SW480 (cell line): Measurements from ENCODE around the gene SH2D1A.
"Not testable (repeated sequence)": the region's sequence is repeated elsewhere in the genome, so short reads cannot be mapped to it uniquely, and the experiment has no call there.

Experiments used
- DNase-seq: peaks from one replicate; pipeline ENCODE4 v3.0.0-alpha.2; 2016; ENCODE audit warnings: low spot score

Gene SH2D1A

GRCh38 chrX:124346117-124346876, at the start of gene SH2D1A:
Gene SH2D1A (plus strand): TSS chrX:124346563. CDS start chrX:124346643, 80 bp downstream.
- no peak for DNase-seq

DNA sequence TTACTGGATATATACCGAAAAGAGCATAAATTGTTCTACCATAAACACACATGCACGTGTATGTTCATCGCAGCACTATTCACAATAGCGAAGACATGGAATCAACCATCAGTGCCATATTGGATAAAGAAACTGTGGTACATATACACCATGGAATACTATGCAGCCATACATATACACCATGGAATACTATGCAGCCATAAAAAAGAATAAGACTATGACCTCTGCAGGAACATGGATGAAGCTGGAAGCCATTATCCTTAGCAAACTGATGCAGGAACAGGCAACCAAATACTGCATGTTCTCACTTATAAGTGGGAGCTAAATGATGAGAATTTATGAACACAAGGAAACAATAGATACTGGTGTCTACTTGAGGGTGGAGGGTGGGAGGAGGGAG, 47.0 kb upstream of the SH2D1A start:
- DNase-seq: not testable (repeated sequence)

DNA sequence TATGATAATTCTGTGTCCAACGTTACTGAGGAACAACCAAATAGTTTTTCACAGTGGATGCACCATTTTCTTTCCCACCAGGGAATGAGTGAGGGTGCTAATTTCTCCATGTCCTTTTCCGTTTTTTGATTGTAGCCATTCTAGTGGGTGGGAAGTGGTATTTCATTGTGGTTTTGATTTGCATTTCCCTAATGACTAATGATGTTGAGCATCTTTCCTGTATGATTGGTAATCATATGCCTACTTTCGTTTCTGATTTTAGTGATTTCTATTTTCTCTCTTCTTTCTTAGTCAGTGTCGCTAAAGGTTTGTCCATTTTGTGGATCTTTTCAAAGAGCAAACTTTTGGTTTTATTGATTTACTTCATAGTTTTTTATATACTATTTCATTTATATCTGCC, 46.0 kb upstream of the SH2D1A start:
- no peak for DNase-seq

DNA sequence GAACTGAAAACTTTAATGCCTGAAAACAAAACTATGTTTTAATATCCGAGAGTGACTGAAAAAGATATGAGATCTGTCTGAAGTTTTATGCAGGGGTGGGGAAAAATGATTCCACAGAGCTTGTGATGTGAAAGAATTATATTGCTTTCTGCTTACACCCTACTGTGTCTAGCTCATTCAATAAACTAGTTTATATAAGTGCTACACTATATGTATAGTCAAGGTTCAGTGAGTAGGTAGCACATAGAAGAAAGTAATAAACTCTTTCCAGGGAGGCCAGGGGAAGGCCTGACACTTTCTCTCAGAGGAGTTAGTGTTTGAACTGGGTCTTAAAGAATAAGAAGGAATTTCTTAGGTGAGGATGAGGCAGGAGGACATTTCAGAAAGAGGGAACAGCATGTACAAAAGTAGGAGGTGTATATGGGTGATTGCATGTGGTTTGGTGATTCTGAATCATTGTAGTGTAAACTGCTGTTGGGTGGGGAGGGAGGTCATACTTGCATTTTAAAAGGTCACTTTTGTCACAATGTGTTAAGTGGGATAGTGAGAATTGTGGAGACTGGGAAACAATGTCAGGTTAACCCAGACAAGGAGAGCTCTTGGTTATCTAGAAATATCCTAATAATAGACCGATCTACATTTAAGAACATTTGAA, 39.0 kb upstream of the SH2D1A start:
- no peak for DNase-seq

GRCh38 chrX:124325732-124326131, 20.6 kb upstream of the SH2D1A start:
- DNase-seq: no peak

DNA sequence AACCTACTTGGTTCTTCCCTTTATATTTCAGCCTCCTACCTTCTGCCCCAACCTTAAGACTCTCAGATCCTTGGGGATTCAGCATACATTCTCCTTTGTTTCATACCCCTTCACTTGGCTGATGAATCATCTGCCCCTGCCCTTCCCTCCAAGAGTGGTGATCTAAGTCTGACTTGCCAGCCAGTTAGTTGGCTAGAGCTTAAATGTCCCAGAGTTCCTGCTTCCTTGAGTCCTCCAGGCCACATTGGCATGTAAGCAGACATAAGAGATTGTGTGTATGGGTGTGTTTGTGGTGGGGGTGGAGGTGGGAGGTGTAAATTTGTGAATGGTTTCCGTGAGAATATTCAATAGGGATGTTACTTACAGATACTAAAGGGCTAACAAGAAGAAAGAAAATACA, 17.6 kb upstream of the SH2D1A start:
- DNase-seq: peak; percentile 54

DNA sequence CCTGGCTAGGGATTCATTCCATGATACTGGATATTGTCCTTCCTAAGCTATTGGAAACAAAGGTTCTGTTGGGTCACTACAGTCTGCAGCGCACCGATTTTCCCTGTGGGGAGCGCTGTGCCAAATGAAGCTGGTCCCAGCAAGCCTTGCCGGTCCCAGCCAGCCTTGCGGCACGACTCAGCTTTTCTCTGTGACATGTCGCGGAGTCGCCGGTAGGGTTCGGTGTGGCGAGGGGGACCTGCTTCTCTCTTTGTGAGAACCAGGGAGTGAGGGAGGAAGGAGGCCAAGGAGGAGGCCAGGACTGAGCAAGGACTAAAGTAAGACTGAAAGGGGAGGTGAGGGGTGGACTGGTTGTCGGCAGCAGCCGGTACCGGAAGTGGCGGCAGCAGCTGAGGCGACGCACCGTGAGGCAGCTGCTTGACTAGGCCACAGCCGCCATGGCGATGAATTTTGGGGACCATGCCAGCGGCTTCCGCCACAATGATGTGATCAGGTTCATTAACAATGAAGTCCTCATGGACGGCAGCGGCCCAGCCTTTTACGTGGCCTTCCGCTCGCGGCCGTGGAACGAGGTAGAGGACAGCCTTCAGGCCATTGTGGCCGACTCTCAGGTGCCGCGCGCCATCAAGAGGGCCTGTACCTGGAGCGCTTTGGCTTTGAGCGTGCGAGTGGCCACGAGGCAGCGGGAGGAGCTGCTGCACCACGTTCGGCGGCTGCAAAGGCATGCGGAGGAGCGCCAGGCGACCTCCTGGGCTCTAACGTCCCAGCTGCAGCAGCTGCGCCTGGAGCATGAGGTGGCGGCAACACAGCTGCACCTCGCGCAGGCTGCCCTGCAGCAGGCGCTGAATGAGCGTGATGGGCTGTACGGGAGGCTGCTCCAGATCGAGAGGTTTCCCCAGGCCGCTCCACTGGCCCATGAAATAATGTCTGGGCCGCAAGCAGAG, 13.6 kb upstream of the SH2D1A start, which contains the start of gene TEX13D:
Gene TEX13D (plus strand): TSS at position 180 of the 944 bp plus-strand sequence. CDS start 258 bp downstream, at position 438.
- DNase-seq: no peak

DNA sequence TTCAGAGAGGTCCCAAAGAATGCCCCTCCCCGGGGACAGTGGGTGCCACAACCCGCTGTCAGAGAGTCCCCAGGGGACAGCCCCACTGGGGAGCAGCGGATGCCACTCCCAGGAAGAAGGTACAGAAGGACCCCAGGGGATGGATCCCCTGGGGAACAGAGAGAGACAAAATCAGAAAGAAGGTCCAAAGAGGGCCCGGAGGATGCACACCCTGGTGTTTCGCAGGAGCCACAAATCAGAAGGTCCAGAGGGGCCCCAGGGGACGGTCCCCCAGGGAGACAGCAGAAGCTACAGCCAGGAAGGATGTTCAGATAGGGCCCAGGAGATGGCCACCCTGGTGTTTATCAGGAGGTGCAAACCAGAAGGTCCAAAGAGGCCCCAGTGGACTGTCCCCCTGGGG, 12.5 kb upstream of the SH2D1A start:
- DNase-seq: no peak

- not testable (repeated sequence) for DNase-seq
Observed at GRCh38 chrX:124334555-124334954, 11.8 kb upstream of the SH2D1A start.

DNA sequence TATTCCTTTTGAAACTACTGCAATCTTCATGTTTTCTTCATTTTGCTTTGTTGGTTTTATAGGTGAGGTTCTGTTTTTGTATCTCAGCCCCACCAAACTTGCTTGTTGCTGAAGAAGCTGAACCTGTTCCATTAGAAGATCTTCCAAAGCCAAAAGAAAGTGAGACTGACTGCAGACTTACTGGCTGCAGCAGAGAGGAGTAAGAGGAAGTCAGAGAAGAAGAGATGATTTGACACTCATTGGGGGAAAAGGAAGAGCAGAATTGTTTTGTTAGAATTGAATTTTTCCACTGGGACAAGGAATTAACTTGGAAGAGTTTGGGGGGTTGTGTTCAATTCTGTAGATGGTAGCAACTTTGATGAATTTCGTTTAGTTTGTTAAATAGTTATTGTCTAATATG, 10.8 kb upstream of the SH2D1A start:
- no peak for DNase-seq

DNA sequence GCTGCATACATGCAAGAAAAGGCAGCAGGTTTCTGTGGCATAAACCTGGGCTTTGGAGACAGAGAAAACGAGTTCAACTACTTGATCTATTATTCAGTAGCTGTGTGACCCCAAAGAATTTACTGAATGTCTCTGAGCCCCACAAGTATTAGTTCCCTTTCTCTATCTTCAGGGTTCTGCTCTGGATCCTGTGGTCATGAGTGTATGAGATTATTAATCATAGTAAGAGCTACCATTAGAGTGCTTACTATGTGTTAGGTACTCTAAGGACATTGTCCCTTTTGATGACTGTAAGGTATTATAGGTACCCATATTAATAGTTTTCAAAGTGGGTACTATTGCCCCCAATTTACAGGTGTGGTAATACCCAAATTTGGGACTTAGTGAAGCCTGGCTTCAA, 8.4 kb upstream of the SH2D1A start:
- no peak for DNase-seq

DNA sequence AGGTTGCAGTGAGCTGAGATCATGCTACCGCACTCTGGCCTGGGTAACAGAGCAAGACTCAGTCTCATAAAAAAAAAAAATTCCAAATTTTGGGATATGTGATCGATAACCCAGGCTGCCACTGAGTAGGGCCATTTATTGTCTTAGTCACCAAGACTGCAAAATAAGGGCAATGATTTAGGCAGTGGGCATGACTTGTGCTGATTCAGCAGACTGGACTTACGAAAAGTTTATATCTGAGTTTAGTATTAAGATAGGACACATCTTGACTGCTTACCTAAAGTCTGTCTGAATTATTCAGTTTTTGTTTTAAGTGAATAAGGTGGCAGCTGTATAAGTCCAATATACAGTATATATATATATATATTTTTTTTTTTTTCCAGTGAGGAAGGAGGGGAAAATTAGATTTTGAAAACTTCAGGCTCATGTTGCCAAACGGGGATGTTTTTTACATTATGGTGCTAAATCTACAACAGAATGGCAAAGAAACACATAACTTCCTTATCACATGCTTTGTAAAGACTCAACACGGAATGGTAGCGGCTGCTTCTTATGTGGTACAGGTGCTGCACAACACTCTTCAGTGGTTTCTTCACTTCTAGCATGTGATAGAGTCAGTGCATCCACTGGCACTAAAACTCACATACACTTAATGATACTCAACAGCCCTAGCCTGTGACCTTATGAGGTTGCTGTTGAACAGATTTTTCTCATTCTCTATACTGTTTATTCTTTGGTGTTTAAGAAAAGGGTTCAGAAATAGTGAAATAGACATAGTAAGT, 7.4 kb upstream of the SH2D1A start:
- DNase-seq: no peak

- DNase-seq: no peak
Observed at GRCh38 chrX:124341396-124342132, 4.8 kb upstream of the SH2D1A start.

GRCh38 chrX:124342174-124342867, 4.0 kb upstream of the SH2D1A start:
- no peak for DNase-seq

GRCh38 chrX:124343016-124343415, 3.3 kb upstream of the SH2D1A start:
- DNase-seq: no peak

- DNase-seq: no peak
Observed at GRCh38 chrX:124344246-124344645, 2.1 kb upstream of the SH2D1A start.

DNA sequence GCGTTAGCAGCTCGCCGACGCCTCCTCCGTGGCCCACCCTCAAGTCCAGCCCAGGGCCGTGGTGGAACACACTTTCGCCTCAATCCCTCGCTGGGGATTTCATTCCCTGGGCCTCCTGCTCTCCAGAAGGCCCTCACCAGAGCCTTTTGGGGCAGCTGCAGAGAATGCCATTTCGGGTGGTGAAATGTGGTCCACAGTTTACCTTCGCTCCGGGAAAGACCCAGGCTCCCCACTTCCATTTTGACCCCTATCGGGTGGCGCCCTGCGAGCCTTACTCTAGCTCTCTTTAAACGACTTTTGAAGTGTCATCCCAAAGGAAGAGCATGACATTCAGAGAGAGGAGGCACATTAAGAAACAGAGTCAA, 496 bp downstream of the SH2D1A start:
- DNase-seq: no peak

- DNase-seq: no peak
Observed at GRCh38 chrX:124347242-124347641, 879 bp downstream of the SH2D1A start.

DNA sequence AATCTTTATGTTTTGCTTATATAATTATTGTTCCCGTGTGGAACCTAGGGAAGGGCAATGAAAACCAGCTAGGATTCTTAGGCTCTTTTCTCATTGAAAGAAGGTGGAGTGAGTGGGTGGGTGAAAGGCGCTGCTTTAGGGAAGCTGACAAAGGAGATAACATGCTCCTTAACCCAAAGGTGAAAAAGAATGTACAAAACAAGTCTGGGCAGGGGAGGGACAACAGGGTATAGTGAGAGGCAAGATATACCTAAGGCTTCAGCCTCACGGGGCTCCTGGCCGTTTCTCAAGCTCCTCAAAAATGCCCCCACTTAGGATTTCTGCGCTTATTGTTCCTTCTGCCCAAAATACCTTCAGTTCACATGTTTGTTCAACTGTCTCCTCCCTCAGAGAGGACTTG, 1.8 kb downstream of the SH2D1A start:
- DNase-seq: no peak

DNA sequence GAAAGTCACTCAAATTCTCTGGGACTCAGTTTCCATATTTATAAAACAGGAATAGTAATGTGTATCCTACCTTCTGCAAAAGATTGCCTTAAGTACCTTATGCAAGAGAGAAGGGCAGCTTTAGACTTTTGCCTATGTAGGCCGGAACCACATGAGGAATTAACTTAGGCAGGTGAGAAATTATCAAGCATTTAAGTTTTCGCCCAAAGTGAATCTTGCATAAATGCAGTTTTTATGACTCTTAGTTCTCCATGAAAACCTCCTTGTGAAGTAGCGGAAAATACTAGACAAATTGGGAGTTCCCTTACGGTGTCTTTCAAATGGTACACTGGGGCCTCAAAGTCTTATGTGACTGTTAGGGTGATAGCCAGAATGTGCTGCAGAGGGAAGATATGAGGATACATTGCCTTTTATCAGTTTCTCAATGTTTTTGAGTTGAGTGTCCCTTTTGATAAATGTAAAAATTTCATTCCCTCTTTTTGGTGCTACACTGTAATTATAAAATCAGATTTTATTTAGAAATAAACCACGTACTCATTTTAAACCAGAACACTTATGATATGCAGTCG, 2.6 kb downstream of the SH2D1A start:
- no peak for DNase-seq
